Vagina (tissue), 2 donors: ENCODE results near the gene PNPLA8. TPM values are rescaled to one million over a fixed set of nuclear protein-coding genes. Genes with fewer than 3 reads are reported as not detected.

ENCODE experiments used
- DNase-seq, 2 donors: peaks; one replicate each; pipeline ENCODE4 v3.0.0-alpha.2; 2017; ENCODE audit errors: extremely low spot score in 2 of 2
- H3K27ac ChIP-seq: fragments of 200-600 bp; sonication (generic); one replicate; pipeline ENCODE4 v1.5.1; 2019
- H3K27me3 ChIP-seq: fragments of 200-600 bp; sonication (generic); one replicate; pipeline ENCODE4 v1.5.1; 2019
- H3K36me3 ChIP-seq, 2 donors: fragments of 200-600 bp; sonication (generic); one replicate each; pipeline ENCODE4 v1.5.1; 2017 to 2019
- H3K4me1 ChIP-seq: fragments of 200-600 bp; sonication (generic); one replicate; pipeline ENCODE4 v1.5.1; 2019
- H3K4me3 ChIP-seq, 2 donors: fragments of 200-600 bp; sonication (generic); 1 replicate in 1 of 2; 2 replicates in 1 of 2; pipeline ENCODE4 v1.5.1; 2016 to 2019
- H3K9me3 ChIP-seq: fragments of 200-600 bp; sonication (generic); one replicate; pipeline ENCODE4 v1.5.1; 2019
- CTCF ChIP-seq, 3 experiments: fragments of 450-650 bp in 2 of 3; fragments of 200-600 bp in 1 of 3; sonication (generic) in 1 of 3; IDR thresholded peaks; one replicate each; pipeline ENCODE4 v1.5.1; 2017 to 2019; ENCODE audit warnings: antibody characterized with exemption in 3 of 3, mild to moderate bottlenecking in 2 of 3, moderate library complexity in 2 of 3
- POLR2A ChIP-seq, 2 donors: fragments of 450-650 bp; IDR thresholded peaks; one replicate each; pipeline ENCODE4 v1.6.1; 2017; ENCODE audit warnings: antibody characterized with exemption in 2 of 2, mild to moderate bottlenecking in 2 of 2, moderate library complexity in 2 of 2
- POLR2AphosphoS5 ChIP-seq, 2 donors: sonication (generic); formaldehyde crosslinking; IDR thresholded peaks; one replicate each; pipeline ENCODE4 v1.9.0; 2017; ENCODE audit warnings: antibody characterized with exemption in 2 of 2, mild to moderate bottlenecking in 2 of 2, low read depth in 1 of 2; ENCODE audit not compliant: insufficient read depth in 1 of 2
- intact Hi-C: fragments of 100-400 bp; cut with DNase I; formaldehyde crosslinking; loops from one replicate; pipeline ENCODE4 v1.15.1; 2023
- total RNA-seq: library from RNA; depleted of rRNA; stranded (reverse); fragments of >200 nt; gene quantifications from one replicate; pipeline ENCODE4 v1.2.3, GENCODE V29; 2016

The PNPLA8 gene
- total RNA-seq, 1 donor from 2014 or later, result 18.7 TPM

- Histone ChIP-seq H3K27ac (no peak overlapping the region), H3K4me1 (peaks cover 27% of the 10 kb centered on the region), H3K9me3 (no peaks in the 10 kb centered on the region), H3K36me3 (no peaks in the 10 kb centered on the region), H3K27me3 (no peaks in the 10 kb centered on the region), H3K4me3 (no peak overlapping the region)
- intact Hi-C loops, result no loop called here
- DNase-seq, result no peak
- no peak for TF ChIP-seq CTCF (IDR thresholded peaks at IDR 0.05)
- no peak for TF ChIP-seq POLR2A (IDR thresholded peaks at IDR 0.05)
- no peak for TF ChIP-seq POLR2AphosphoS5 (IDR thresholded peaks at IDR 0.05; ENCODE audit: insufficient read depth in 1 of 2, low read depth in 1 of 2)
These were observed 2.3 kb upstream of the PNPLA8 start for GRCh38 chr7:108528183-108528712.

- Histone ChIP-seq H3K9me3 (no peaks in the 10 kb centered on the region), H3K4me1 (peaks cover 43% of the 10 kb centered on the region), H3K4me3 (peak overlapping the region; percentile 72 to 75), H3K36me3 (no peaks in the 10 kb centered on the region), H3K27me3 (no peaks in the 10 kb centered on the region), H3K27ac (peak overlapping the region; percentile 97)
- intact Hi-C loops, result loop anchor here (2.0 kb wide), 1 partner anchor 42 kb away; the partner anchor contains the start of genes DNAJB9 and THAP5
- TF ChIP-seq POLR2AphosphoS5 (IDR thresholded peaks at IDR 0.05; ENCODE audit: insufficient read depth in 1 of 2, low read depth in 1 of 2), result no peak
- no peak for TF ChIP-seq CTCF (IDR thresholded peaks at IDR 0.05)
- no peak for DNase-seq
These were observed 758 bp upstream of the PNPLA8 start for GRCh38 chr7:108526768-108527017.

- intact Hi-C loops, result no loop called here
- H3K27ac ChIP-seq, result peak overlapping the region; percentile 97
- H3K27me3 ChIP-seq, result no peaks in the 10 kb centered on the region
- H3K36me3 ChIP-seq, result no peaks in the 10 kb centered on the region
- H3K9me3 ChIP-seq, result no peaks in the 10 kb centered on the region
- H3K4me1 ChIP-seq, result peaks cover 52% of the 10 kb centered on the region
- no peak for DNase-seq
- TF ChIP-seq POLR2A (IDR thresholded peaks at IDR 0.05) (no peak), CTCF (IDR thresholded peaks at IDR 0.05) (no peak), POLR2AphosphoS5 (IDR thresholded peaks at IDR 0.05; ENCODE audit: insufficient read depth in 1 of 2, low read depth in 1 of 2) (no peak)
- H3K4me3 ChIP-seq, result peak overlapping the region; percentile 72 to 75
These were observed 479 bp downstream of the PNPLA8 start for GRCh38 chr7:108525327-108525984.

- Histone ChIP-seq H3K9me3 (no peaks in the 10 kb centered on the region), H3K4me1 (peaks cover 63% of the 10 kb centered on the region), H3K4me3 (no peak overlapping the region), H3K27ac (no peak overlapping the region), H3K36me3 (peaks cover 0 to 6% of the 10 kb centered on the region in 2 donors), H3K27me3 (no peaks in the 10 kb centered on the region)
- no peak for TF ChIP-seq POLR2A (IDR thresholded peaks at IDR 0.05)
- TF ChIP-seq CTCF (IDR thresholded peaks at IDR 0.05), result no peak
- no peak for TF ChIP-seq POLR2AphosphoS5 (IDR thresholded peaks at IDR 0.05; ENCODE audit: insufficient read depth in 1 of 2, low read depth in 1 of 2)
- intact Hi-C loops, result no loop called here
- no peak for DNase-seq
These were observed 3.2 kb downstream of the PNPLA8 start for GRCh38 chr7:108522780-108523179.

- Histone ChIP-seq H3K4me1 (peaks cover 33% of the 10 kb centered on the region), H3K36me3 (peaks cover 0 to 24% of the 10 kb centered on the region in 2 donors)
- no peak for DNase-seq
These were observed 8.0 kb downstream of the PNPLA8 start for GRCh38 chr7:108517951-108518350.

More at GRCh38 chr7:108517951-108518350, 8.0 kb downstream of the PNPLA8 start:
- no peak for TF ChIP-seq POLR2AphosphoS5 (IDR thresholded peaks at IDR 0.05; ENCODE audit: insufficient read depth in 1 of 2, low read depth in 1 of 2)
- TF ChIP-seq CTCF (IDR thresholded peaks at IDR 0.05), result no peak
- no peak for TF ChIP-seq POLR2A (IDR thresholded peaks at IDR 0.05)
- no peaks in the 10 kb centered on the region for H3K27me3 ChIP-seq
- H3K9me3 ChIP-seq, result no peaks in the 10 kb centered on the region
- H3K4me3 ChIP-seq, result no peak overlapping the region
- intact Hi-C loops, result no loop called here
- H3K27ac ChIP-seq, result no peak overlapping the region
